PFSK-1 (cell line): ENCODE results near the gene CDCA3.

Experiments used
- FOXP2 ChIP-seq: optimal IDR thresholded peaks from 2 replicates; pipeline ENCODE3; 2011; ENCODE audit warnings: borderline replicate concordance, control low read depth, inconsistent platforms; ENCODE audit not compliant: insufficient read depth; ENCODE audit errors: extremely low read length, extremely low read depth
- POLR2AphosphoS5 ChIP-seq: IDR thresholded peaks from 2 replicates; pipeline ENCODE4 v1.6.1; 2012; ENCODE audit warnings: low read depth, mild to moderate bottlenecking, control low read depth, low read length, moderate library complexity
- REST ChIP-seq, 2 experiments: IDR thresholded peaks; 2 replicates each; pipeline versions ENCODE4 v1.6.1 to v1.8.0; 2011 to 2012; ENCODE audit warnings: low read depth in 2 of 2, low read length in 2 of 2, control low read depth in 1 of 2, inconsistent platforms in 1 of 2, mild to moderate bottlenecking in 1 of 2, moderate library complexity in 1 of 2; ENCODE audit not compliant: insufficient read depth in 1 of 2
- SIN3A ChIP-seq: IDR thresholded peaks from 2 replicates; pipeline ENCODE4 v1.6.1; 2012; ENCODE audit warnings: mild to moderate bottlenecking, low read length, moderate library complexity, borderline replicate concordance; ENCODE audit not compliant: insufficient read depth
- TAF1 ChIP-seq: IDR thresholded peaks from 2 replicates; pipeline ENCODE4 v1.6.1; 2012; ENCODE audit warnings: low read length, control low read depth, borderline replicate concordance; ENCODE audit not compliant: insufficient read depth

Gene CDCA3

GRCh38 chr12:6820166-6820565, 30.9 kb downstream of the CDCA3 start:
- TF ChIP-seq TAF1 (no peak), FOXP2 (no peak), REST (IDR thresholded peaks at IDR 0.05; ENCODE audit: insufficient read depth in 1 of 2, low read depth in 2 of 2, low read length in 2 of 2) (no peak), SIN3A (no peak), POLR2AphosphoS5 (no peak)

GRCh38 chr12:6819106-6820030, 31.7 kb downstream of the CDCA3 start:
- no peak for TF ChIP-seq FOXP2
- TF ChIP-seq POLR2AphosphoS5: no peak
- no peak for TF ChIP-seq SIN3A
- no peak for TF ChIP-seq TAF1
- TF ChIP-seq REST (IDR thresholded peaks at IDR 0.05; ENCODE audit: insufficient read depth in 1 of 2, low read depth in 2 of 2, low read length in 2 of 2): no peak

GRCh38 chr12:6818645-6819044, 32.4 kb downstream of the CDCA3 start:
- TF ChIP-seq SIN3A: no peak
- TF ChIP-seq TAF1: no peak
- no peak for TF ChIP-seq FOXP2
- no peak for TF ChIP-seq REST (IDR thresholded peaks at IDR 0.05; ENCODE audit: insufficient read depth in 1 of 2, low read depth in 2 of 2, low read length in 2 of 2)
- no peak for TF ChIP-seq POLR2AphosphoS5

GRCh38 chr12:6818222-6818621, 32.9 kb downstream of the CDCA3 start:
- TF ChIP-seq REST (IDR thresholded peaks at IDR 0.05; ENCODE audit: insufficient read depth in 1 of 2, low read depth in 2 of 2, low read length in 2 of 2) (no peak), POLR2AphosphoS5 (no peak), SIN3A (no peak), FOXP2 (no peak), TAF1 (no peak)
